Endodermal cell (in vitro differentiated cells): ENCODE results near the gene SKIC3. TPM values are rescaled to one million over a fixed set of nuclear protein-coding genes. Genes with fewer than 3 reads are reported as not detected.

Source experiments
- DNase-seq: peaks from one replicate; pipeline ENCODE4 v3.0.0-alpha.2; 2017
- H3K27ac ChIP-seq: 2 replicates; pipeline ENCODE4 v1.5.1; 2013; ENCODE audit warnings: mild to moderate bottlenecking, low read depth, low read length, moderate library complexity
- H3K27me3 ChIP-seq: 2 replicates; pipeline ENCODE4 v1.6.1; 2013; ENCODE audit warnings: mild to moderate bottlenecking, low read length, moderate library complexity; ENCODE audit not compliant: insufficient read depth, control insufficient read depth, poor library complexity, severe bottlenecking
- H3K36me3 ChIP-seq: 2 replicates; pipeline ENCODE4 v1.7.0; 2013; ENCODE audit warnings: mild to moderate bottlenecking, low read length, moderate library complexity; ENCODE audit not compliant: control insufficient read depth, insufficient read depth
- H3K4me1 ChIP-seq: one replicate; pipeline ENCODE4 v1.7.0; 2013; ENCODE audit warnings: low read length; ENCODE audit not compliant: control insufficient read depth, insufficient read depth
- H3K4me3 ChIP-seq: 2 replicates; pipeline ENCODE4 v1.5.1; 2013; ENCODE audit warnings: mild to moderate bottlenecking, low read length, moderate library complexity
- H3K9ac ChIP-seq: 2 replicates; pipeline ENCODE4 v1.6.1; 2013; ENCODE audit warnings: mild to moderate bottlenecking, low read length, moderate library complexity; ENCODE audit not compliant: poor library complexity, severe bottlenecking; ENCODE audit errors: extremely low read depth
- H3K9me3 ChIP-seq: 2 replicates; pipeline ENCODE4 v1.6.1; 2013; ENCODE audit warnings: mild to moderate bottlenecking, low read length, moderate library complexity; ENCODE audit not compliant: control insufficient read depth
- H3K27ac Mint-ChIP-seq: 2 replicates; pipeline ENCODE4 v1.8.0; 2020; ENCODE audit warnings: mixed read lengths
- H3K27me3 Mint-ChIP-seq: 2 replicates; pipeline ENCODE4 v1.8.0; 2021; ENCODE audit warnings: mild to moderate bottlenecking, mixed read lengths; ENCODE audit not compliant: insufficient read depth
- H3K36me3 Mint-ChIP-seq: 2 replicates; pipeline ENCODE4 v1.8.0; 2020; ENCODE audit warnings: low read depth, mixed read lengths
- H3K4me1 Mint-ChIP-seq: 2 replicates; pipeline ENCODE4 v1.8.0; 2020; ENCODE audit warnings: mixed read lengths
- H3K4me3 Mint-ChIP-seq: 2 replicates; pipeline ENCODE4 v1.8.0; 2020; ENCODE audit warnings: mild to moderate bottlenecking, moderate library complexity, mixed read lengths
- H3K9me3 Mint-ChIP-seq: 2 replicates; pipeline ENCODE4 v1.8.0; 2020; ENCODE audit warnings: mild to moderate bottlenecking, mixed read lengths
- WGBS, 2 experiments: methylation state at CpG; one replicate each; pipeline versions ENCODE4 v1.1.5 to v1.1.7; 2013; ENCODE audit warnings: missing lambda C conversion rate in 2 of 2, mixed read lengths in 1 of 2; ENCODE audit not compliant: insufficient coverage in 1 of 2, insufficient read length in 1 of 2; 5-methylcytosine and 5-hydroxymethylcytosine counted together
- total RNA-seq, 2 donors: library from RNA; stranded (reverse); fragmentation: NEBNext Ultra II Directional in 1 of 2; extraction: Animal tissue kit (Norgen Biotek cat#: 25700) in 1 of 2; gene quantifications; 2 replicates in 1 of 2; 3 replicates in 1 of 2; pipeline ENCODE4 v1.2.1, GENCODE V29; 2021
- TF ChIP-seq, protein P1 (sequence below): fragments of 200-600 bp; sonication (generic); conservative IDR thresholded peaks from 2 replicates; pipeline ENCODE4 v1.5.0; 2021; ENCODE audit warnings: antibody characterized with exemption, mild to moderate bottlenecking

The SKIC3 gene
- total RNA-seq, 2 donors from 2014 or later, result 83.2 to 89.3 TPM

DNA sequence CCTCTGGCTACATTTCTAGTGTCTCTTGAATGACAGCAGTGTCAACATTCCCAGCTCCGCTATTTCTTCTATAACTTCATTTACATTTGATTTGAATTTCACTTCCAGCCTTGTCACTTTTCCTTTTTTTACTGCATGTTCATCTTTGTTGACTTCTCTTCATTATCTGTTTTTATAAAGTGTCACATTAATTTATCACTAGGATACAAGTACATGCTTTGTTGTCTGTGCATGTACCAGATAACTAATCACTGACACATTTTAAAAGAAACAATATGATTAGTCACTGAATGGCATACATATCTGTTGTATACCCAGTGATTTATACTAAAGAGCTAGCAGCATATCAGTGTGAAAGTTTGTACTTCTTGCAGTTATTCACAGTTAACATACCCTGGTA, 29.2 kb upstream of the SKIC3 start:
- H3K4me3 Mint-ChIP-seq, result no peak overlapping the region
- H3K36me3 ChIP-seq, result no peaks in the 10 kb centered on the region
- no peaks in the 10 kb centered on the region for H3K9me3 ChIP-seq
- H3K4me1 Mint-ChIP-seq, result no peaks in the 10 kb centered on the region
- no peaks in the 10 kb centered on the region for H3K9me3 Mint-ChIP-seq
- H3K9ac ChIP-seq, result no peak overlapping the region
- peaks cover 16% of the 10 kb centered on the region for H3K36me3 Mint-ChIP-seq
- H3K4me3 ChIP-seq, result no peak overlapping the region
- no peaks in the 10 kb centered on the region for H3K27me3 ChIP-seq
- H3K27ac ChIP-seq, result no peak overlapping the region
- DNase-seq, result no peak
- 89 to 100% methylated on average over 1 of the region's 1 CpG for WGBS, 2 experiments
- H3K27me3 Mint-ChIP-seq, result no peaks in the 10 kb centered on the region
- H3K4me1 ChIP-seq, result no peaks in the 10 kb centered on the region
- TF ChIP-seq, protein P1, sequence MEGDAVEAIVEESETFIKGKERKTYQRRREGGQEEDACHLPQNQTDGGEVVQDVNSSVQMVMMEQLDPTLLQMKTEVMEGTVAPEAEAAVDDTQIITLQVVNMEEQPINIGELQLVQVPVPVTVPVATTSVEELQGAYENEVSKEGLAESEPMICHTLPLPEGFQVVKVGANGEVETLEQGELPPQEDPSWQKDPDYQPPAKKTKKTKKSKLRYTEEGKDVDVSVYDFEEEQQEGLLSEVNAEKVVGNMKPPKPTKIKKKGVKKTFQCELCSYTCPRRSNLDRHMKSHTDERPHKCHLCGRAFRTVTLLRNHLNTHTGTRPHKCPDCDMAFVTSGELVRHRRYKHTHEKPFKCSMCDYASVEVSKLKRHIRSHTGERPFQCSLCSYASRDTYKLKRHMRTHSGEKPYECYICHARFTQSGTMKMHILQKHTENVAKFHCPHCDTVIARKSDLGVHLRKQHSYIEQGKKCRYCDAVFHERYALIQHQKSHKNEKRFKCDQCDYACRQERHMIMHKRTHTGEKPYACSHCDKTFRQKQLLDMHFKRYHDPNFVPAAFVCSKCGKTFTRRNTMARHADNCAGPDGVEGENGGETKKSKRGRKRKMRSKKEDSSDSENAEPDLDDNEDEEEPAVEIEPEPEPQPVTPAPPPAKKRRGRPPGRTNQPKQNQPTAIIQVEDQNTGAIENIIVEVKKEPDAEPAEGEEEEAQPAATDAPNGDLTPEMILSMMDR, result no peak
- no peak overlapping the region for H3K27ac Mint-ChIP-seq

DNA sequence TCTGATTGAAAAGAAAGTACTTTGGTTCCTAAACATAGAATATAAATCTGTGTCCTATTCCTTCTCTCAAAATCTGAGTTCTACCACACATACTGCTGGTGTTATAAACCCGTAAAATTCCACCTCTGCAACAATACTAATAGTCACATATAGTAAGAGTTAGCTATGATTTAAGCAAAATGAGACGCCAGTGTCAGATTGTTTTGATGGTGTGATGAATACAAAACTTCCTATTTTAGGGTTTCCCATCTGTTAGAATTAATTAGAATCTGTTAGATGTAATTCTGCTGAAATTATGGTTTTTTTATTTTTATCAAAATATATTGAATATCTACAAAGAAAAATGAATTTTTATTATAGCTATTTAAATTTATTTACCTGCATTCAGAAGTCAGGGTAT, 26.8 kb upstream of the SKIC3 start:
- no peaks in the 10 kb centered on the region for H3K4me1 ChIP-seq
- Mint-ChIP-seq H3K4me1 (no peaks in the 10 kb centered on the region), H3K9me3 (no peaks in the 10 kb centered on the region), H3K27me3 (no peaks in the 10 kb centered on the region), H3K4me3 (no peak overlapping the region), H3K27ac (no peak overlapping the region), H3K36me3 (peaks cover 14% of the 10 kb centered on the region)
- H3K9ac ChIP-seq, result no peak overlapping the region
- TF ChIP-seq, protein P1, result no peak
- H3K36me3 ChIP-seq, result no peaks in the 10 kb centered on the region
- H3K9me3 ChIP-seq, result no peaks in the 10 kb centered on the region
- H3K27ac ChIP-seq, result no peak overlapping the region
- WGBS, 2 experiments, result 94% methylated on average over 2 of the region's 2 CpGs; no CpG with 5 or more reads in 1 of the 2 experiments
- no peak overlapping the region for H3K4me3 ChIP-seq
- no peaks in the 10 kb centered on the region for H3K27me3 ChIP-seq
- DNase-seq, result no peak

DNA sequence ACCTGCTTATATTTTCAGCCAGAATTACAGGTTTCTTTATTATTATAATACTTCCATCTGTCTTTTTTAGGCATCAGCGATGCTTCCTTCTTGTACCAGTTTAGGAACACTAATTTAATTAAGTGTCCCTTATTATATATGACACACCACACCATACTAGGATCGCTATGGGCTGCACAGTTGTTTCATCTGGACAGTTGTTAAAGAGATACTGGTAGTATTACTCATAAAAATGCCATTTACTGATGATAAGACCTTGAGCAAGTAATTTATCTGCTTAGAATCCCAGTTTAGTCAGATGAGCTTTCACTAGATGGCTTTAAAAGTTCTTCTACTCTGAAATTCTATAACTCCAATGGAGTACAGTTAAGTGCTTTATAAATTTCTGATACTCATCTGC, 17.2 kb upstream of the SKIC3 start:
- Mint-ChIP-seq H3K4me1 (peaks cover 7% of the 10 kb centered on the region), H3K36me3 (peaks cover 33% of the 10 kb centered on the region), H3K27ac (no peak overlapping the region), H3K27me3 (no peaks in the 10 kb centered on the region), H3K9me3 (no peaks in the 10 kb centered on the region), H3K4me3 (no peak overlapping the region)
- WGBS, 2 experiments, result 97% methylated on average over 2 of the region's 2 CpGs; no CpG with 5 or more reads in 1 of the 2 experiments
- Histone ChIP-seq H3K4me1 (peaks cover 3% of the 10 kb centered on the region), H3K9me3 (no peaks in the 10 kb centered on the region), H3K27ac (no peak overlapping the region), H3K36me3 (peaks cover 9% of the 10 kb centered on the region), H3K4me3 (no peak overlapping the region), H3K9ac (no peak overlapping the region), H3K27me3 (no peaks in the 10 kb centered on the region)
- no peak for DNase-seq
- TF ChIP-seq, protein P1, result no peak
